ENCODE data around the gene FIBP.
A peak's percentile ranks its signal among the peaks of the same experiment; 100 is the strongest.

Gene FIBP

DNA sequence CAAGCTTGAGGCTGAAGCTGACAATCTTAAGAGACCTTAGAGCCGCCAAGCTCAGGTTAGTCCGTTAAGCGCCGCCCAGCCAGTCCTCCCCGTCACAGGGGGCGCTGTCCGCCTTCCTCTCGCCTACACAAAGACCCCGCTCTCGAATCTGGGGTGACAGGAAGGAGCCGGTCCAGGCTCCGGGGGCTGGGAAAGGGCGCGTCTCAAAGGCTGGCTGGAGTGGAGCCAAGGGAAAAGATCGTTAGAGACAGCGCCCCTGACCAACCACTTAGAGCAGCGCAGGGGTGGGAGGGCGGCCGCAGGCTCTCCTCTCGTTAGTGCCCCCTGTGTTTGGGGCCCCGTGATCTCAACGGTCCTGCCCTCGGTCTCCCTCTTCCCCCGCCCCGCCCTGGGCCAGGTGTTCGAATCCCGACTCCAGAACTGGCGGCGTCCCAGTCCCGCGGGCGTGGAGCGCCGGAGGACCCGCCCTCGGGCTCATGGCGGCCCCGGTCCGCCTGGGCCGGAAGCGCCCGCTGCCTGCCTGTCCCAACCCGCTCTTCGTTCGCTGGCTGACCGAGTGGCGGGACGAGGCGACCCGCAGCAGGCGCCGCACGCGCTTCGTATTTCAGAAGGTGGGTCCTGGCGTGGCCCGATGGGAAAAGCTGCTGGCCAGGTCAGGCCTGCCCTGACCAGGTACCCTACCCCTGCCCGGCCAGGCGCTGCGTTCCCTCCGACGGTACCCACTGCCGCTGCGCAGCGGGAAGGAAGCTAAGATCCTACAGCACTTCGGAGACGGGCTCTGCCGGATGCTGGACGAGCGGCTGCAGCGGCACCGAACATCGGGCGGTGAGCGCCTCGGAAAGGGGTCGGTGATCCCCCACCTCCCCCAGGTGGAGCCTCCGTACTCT, 27.8 kb downstream of the FIBP start, which contains the start of gene MUS81:
TSS of gene MUS81 (plus strand) at position 156 of the 887 bp plus-strand sequence. CDS start at position 477, 321 bp downstream.
- TF ChIP-seq, protein P1, sequence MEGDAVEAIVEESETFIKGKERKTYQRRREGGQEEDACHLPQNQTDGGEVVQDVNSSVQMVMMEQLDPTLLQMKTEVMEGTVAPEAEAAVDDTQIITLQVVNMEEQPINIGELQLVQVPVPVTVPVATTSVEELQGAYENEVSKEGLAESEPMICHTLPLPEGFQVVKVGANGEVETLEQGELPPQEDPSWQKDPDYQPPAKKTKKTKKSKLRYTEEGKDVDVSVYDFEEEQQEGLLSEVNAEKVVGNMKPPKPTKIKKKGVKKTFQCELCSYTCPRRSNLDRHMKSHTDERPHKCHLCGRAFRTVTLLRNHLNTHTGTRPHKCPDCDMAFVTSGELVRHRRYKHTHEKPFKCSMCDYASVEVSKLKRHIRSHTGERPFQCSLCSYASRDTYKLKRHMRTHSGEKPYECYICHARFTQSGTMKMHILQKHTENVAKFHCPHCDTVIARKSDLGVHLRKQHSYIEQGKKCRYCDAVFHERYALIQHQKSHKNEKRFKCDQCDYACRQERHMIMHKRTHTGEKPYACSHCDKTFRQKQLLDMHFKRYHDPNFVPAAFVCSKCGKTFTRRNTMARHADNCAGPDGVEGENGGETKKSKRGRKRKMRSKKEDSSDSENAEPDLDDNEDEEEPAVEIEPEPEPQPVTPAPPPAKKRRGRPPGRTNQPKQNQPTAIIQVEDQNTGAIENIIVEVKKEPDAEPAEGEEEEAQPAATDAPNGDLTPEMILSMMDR (IDR thresholded peaks at IDR 0.05) = peak; percentile 46
- Histone ChIP-seq H3K4me3 (peak within 1 kb of the TSS; percentile 98), H3K27ac (peak within 1 kb of the TSS; percentile 92 to 100)
- peak; percentile 99 for DNase-seq (ENCODE audit: low spot score)

DNA sequence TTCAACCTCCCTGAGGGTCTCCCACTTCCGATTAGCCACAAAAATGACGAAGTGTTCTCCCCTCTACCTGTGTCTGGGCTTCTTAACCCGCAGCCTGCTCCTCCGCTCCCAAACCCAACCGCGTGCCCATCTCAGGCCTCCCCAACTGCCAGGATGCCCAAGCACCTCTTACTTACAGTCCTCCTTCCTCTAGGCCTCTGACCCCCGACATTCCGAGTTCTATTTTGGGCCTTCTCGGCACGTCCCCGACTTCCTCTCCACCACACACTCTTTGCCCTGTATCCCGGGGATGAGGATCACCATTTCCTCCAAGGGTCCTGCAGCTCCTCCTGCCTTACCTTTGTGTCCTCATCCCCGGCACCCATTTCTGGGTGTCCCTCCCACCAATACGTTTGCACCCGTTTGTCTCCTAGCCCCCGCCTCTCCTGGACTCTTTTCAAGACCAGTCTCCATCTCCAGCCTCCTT, 28.4 kb downstream of the FIBP start:
- no peak for DNase-seq (ENCODE audit: low spot score)
- TF ChIP-seq, protein P1 (IDR thresholded peaks at IDR 0.05) = no peak
- H3K27ac ChIP-seq = peak overlapping the region; percentile 92 to 100
- peak overlapping the region; percentile 98 for H3K4me3 ChIP-seq

DNA sequence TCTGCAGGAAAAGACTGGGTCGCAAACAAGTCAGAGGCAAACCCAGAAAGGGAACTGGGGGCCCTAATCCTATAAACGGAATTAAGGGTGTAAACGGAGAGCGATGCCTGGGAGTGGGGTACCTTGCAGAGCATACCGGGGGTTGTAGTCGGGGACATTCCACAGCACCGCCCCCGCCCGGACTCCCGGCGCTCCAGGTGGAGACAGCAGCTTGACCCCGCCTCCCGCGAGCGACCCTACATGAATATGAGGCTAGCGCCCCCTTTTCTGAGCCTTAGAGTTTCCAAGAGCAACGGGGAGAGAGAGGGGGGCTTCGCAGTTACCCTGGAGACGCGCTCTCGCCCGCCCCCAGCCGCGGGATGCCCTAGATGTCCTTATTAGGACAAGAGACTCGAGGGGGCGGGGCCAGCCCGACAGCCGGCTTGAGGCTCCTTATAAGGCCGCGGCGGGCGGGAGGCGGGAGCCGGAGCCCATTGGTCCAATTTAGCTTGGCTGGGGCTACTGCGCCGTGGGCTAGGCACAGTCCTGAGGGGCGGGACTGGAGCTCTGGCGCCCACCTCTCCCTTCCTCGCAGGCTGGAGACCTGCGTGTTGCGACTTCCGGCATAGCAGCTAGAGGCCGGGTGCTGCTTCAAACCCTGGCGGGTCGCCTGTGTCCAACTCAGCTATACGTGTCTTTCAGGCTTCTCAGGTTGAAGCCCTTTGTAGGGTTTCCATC, 29.0 kb downstream of the FIBP start:
- Histone ChIP-seq H3K4me3 (peak overlapping the region; percentile 98), H3K27ac (peak overlapping the region; percentile 92 to 100)
- DNase-seq (ENCODE audit: low spot score) = peak; percentile 100
- TF ChIP-seq, protein P1 (IDR thresholded peaks at IDR 0.05) = no peak

DNA sequence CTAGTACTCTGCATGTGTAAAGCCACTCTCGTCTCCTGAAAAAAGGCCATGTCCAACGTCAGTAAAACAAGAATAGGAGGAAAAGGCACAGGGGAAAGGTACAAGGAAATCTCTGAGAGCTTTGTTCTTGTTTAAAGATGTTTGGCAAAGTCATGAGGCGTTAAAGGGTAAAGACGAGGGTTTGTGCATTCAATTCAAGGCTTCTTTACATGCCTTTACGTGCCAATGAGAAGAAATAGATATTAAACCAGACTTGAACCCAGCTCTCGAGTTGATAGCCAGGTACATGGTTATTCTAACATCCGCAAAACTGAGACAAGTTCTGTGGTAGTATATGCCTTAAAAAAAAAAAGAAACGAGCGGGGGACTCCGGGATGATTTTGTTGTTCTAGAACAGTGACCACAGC, 29.6 kb downstream of the FIBP start:
- no peak for DNase-seq (ENCODE audit: low spot score)
- TF ChIP-seq, protein P1 (IDR thresholded peaks at IDR 0.05) = no peak
- peak overlapping the region; percentile 98 for H3K4me3 ChIP-seq
- peak overlapping the region; percentile 92 to 100 for H3K27ac ChIP-seq

DNA sequence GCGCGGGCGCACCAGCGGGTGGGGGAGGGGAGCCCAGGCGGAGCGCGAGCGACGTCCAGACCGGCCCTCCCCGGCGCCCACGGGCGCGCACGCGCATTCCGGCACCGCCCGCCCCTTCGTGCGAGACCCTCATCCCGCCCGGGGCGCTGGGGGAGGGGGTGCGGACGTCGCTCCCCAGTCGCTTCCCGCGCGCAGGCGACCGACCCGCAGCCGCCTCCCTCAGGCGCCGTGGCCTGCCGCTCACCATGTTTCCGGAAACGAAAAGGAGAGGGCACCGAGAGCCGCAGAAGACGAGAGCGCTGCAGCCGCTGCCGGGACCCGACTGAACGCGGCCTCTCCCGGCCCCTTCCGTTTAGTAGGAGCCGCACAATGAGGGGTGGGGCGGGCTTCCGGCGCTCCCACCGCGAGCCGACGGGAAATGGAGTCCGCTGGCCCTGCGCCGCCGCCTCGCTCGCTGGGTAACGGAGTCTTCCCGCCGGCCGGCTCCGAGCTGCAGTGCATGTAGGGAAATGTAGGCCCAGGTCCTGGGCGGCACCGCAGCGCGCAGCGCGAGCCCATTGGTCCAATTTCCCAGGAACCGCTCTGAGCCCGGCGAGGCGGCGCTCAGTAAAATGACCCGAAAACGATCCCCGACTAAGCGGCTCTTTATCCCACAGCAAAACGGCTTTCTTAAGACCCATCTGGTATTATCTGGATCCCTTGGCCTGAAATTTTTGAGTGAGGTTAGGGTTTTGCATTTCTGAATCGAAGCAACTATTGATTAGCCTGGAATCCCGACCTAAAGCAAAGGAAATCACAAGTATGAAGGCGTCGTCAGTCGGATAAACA, 30.2 kb downstream of the FIBP start, which contains the start of gene CFL1:
TSS of gene CFL1 (minus strand) at position 328 of the 828 bp plus-strand sequence. CDS start at position 247, 81 bp downstream.
- TF ChIP-seq, protein P1 (IDR thresholded peaks at IDR 0.05) = no peak
- peak; percentile 100 for DNase-seq (ENCODE audit: low spot score)
- Histone ChIP-seq H3K4me3 (peak within 1 kb of the TSS; percentile 98), H3K27ac (peak within 1 kb of the TSS; percentile 92 to 100)

DNA sequence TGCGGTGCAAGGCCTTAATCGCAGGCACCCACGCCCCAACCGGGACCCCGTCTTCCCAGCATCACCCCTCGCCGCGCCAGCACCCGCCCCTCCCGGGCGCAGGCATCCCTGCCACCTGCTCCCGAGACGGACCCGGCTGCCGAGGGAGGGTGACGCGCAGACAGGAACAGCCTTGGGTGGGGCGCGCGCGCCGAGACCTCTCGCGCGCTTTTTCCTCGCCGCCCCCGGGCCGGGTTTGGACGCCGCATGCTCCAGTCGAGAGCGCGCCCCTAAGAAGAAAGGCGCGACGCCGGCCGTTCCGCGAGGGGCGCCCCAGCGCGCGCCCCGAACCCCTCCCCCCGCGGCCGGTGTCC, 30.8 kb downstream of the FIBP start:
- Histone ChIP-seq H3K27ac (peak overlapping the region; percentile 92 to 100), H3K4me3 (peak overlapping the region; percentile 98)
- TF ChIP-seq, protein P1 (IDR thresholded peaks at IDR 0.05) = no peak
- peak; percentile 80 for DNase-seq (ENCODE audit: low spot score)

Data from coronary artery (tissue), 2 donors.